Measurements from ENCODE around the gene NHSL1.

NHSL1 gene, protein sequence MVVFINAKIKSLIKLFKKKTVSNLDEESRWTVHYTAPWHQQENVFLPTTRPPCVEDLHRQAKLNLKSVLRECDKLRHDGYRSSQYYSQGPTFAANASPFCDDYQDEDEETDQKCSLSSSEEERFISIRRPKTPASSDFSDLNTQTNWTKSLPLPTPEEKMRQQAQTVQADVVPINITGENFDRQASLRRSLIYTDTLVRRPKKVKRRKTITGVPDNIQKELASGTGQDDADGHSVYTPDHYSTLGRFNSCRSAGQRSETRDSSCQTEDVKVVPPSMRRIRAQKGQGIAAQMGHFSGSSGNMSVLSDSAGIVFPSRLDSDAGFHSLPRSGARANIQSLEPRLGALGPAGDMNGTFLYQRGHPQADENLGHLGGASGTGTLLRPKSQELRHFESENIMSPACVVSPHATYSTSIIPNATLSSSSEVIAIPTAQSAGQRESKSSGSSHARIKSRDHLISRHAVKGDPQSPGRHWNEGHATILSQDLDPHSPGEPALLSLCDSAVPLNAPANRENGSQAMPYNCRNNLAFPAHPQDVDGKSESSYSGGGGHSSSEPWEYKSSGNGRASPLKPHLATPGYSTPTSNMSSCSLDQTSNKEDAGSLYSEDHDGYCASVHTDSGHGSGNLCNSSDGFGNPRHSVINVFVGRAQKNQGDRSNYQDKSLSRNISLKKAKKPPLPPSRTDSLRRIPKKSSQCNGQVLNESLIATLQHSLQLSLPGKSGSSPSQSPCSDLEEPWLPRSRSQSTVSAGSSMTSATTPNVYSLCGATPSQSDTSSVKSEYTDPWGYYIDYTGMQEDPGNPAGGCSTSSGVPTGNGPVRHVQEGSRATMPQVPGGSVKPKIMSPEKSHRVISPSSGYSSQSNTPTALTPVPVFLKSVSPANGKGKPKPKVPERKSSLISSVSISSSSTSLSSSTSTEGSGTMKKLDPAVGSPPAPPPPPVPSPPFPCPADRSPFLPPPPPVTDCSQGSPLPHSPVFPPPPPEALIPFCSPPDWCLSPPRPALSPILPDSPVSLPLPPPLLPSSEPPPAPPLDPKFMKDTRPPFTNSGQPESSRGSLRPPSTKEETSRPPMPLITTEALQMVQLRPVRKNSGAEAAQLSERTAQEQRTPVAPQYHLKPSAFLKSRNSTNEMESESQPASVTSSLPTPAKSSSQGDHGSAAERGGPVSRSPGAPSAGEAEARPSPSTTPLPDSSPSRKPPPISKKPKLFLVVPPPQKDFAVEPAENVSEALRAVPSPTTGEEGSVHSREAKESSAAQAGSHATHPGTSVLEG (N-terminal part only)

DNA sequence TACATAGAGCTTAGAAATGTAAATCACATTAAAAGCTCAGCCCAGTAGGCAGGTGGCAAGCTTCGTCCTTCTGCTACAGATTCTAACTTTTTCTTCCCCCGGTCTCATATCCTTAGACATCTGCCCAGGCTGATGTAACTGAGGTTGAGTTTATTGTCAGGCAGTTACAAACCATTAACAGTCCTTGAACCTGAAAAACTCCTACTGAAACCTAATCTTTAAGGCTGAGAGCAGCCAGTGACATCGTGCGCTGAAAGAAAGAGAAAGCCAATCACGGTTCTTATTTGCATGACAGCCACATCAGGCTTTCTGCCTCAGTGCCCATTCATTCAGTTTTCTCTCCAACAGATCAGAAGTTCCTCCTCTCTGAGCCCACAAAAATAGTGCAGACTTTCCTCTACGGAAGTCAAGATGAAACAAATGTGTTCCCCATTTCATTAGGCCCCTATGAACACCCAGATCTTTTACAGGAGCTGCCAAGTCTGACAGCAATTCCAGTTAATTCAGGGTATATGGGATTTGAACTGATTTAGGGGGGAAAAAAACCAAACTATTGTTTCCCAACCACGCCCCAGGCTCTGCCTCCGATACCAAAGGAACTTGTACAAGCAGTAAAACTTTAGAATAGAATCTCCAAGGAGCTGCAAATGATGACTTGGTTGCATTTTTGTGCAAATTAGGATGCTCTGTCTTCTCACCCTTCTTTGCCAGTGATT is at the start of gene NHSL1:
Gene NHSL1, minus strand, starts transcription at position 192 of the 716 bp plus-strand sequence. CDS start 204 bp downstream, outside the sequence.
- DNase-seq: no peak

DNA sequence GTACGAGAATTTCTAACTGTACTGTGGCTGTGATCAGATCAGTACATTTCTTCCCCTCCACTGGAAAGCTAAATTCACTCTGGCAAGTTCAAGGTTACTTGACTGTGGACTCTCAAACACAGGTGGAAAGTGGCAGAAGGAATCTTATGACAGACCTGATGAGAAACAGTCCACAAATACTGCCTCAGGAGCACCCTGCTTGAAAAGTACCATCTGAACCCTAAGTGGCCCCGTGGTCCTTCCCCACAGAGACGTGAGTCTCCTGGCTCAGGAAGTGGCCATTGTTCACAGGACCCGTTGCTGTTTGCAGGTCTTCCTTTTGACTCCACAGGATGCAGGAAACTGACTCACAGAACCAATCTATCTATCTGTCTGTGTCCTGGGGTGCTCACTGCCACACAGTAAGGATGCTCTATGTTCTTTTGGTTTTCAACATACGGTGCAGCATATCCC is 47.5 kb upstream of the NHSL1 start:
- DNase-seq: no peak

- DNase-seq: no peak
Observed at GRCh38 chr6:138545621-138545980, 46.3 kb upstream of the NHSL1 start.

DNA sequence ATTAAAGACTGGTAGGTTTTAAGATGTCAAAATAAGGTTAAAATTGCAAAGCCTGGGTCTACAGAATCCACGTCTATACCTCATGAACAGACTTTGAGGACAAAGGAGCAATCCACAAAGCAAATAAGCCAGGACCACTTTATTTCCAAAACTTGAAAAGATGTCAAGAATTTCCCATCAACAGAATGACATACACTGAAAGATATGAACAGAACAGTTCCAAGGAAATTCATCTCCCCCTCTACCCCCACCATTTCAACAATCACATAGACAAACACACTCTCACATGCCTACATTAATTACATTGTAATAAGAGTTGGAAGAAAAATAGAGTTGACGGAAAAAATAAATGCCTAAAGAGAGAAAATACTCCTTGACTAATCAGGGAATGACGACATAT is 45.2 kb upstream of the NHSL1 start:
- no peak for DNase-seq

DNA sequence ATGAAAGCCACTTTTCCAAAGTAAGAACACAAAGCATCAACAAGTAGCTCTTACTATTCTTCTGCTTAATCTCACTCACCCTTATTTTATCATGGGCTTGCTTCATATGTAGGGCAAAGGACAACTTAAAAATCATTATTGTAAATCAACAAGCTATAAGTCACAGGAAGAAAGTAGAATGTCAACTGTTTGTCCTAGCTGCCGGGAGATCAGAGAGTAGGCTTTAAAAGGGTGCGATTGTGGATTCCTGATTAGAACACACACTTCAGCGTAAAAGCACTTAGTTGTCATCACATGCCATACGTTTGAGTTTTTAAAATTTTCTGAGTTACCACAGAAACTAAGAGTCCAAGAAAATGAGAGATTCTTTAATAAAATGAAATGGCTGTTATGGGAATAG is 44.4 kb upstream of the NHSL1 start:
- DNase-seq: no peak

GRCh38 chr6:138541823-138542481 is 42.7 kb upstream of the NHSL1 start:
- DNase-seq: no peak

- DNase-seq: no peak
Observed at GRCh38 chr6:138540468-138540867, 41.2 kb upstream of the NHSL1 start.

GRCh38 chr6:138539876-138540275 is 40.6 kb upstream of the NHSL1 start:
- DNase-seq: no peak

DNA sequence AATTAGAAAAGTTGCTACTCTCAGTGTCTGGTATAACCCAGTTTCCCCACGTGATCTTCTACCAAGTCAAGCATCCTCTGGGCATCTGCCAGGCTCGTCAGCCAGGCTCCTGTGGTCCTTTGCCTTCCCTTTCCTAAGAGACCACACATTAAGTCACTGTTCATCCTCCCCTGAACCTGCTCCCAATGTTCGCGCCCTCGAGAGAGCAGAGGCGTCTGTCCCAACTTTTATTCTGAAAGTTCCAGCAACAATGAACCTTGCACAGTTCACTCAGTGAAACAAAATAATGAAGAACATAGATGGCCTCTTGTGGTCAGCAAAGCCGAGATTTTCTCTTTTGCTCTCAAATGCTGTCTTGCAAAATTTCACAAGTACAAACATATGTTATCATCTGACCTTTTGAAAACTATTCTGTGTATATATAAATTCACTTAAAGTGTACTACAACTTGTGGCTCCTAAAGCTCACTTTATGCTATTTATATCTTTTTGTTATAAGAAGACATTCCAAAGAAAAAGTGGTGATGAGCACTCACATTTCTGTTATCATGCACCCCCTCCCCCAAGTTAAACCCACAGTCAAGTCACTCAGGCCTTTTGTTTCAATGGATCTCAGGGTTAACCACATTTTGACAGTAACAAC is 39.2 kb upstream of the NHSL1 start:
- DNase-seq: no peak

DNA sequence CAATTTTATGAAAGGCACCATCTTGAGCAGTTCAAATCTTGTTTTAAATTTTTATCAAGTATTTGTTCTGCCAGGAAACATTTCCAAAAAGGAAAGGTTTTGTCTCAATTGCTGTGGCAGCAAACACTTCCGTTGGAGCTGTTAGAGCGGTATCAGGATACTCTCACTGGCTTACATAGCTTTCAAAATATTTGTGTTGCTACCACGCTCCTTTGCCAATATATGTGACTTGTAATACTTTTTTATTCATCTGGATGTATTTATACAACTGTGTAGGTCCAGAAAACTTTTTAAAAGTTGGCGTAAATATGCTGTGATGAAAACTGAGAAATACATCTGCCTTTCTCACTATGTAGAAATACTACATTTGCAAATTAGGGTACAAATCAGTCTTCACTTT is 37.8 kb upstream of the NHSL1 start:
- DNase-seq: no peak

DNA sequence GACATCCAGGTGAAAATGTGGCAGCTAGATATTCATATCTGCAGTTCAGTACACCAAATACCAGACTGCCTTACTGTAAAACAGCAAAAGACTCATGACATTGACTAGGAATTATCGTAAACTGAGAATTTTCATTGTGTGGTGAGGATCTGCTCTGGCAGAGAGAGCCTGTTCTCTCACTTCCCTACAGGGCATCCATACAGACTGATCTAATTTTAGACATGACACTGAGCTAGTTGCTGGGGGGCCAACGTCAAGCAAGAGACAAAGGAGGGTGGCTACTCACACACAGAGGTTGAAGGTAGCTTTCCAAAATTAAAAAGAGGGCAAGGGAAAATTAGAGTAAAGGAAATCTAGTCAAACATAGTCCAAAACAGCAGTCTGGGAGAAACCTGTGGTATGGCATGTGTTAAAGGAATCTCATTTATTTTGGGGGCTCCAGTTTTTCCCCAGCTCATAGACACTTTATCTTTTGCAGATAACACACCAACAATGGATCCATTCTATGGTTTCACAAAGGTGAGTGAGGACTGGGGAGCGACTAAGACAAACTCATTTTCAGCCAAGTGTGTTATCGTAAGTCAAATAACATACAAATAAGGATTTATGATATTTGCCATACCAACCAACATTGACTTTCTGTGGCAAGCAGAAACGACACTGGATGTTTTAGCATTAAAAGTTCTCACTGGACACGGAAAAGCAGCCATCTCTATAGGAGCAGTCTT is 36.6 kb upstream of the NHSL1 start:
- no peak for DNase-seq

GRCh38 chr6:138533667-138534066 is 34.4 kb upstream of the NHSL1 start:
- DNase-seq: no peak

- DNase-seq: no peak
Observed at GRCh38 chr6:138531387-138531786, 32.1 kb upstream of the NHSL1 start.

- no peak for DNase-seq
Observed at GRCh38 chr6:138529478-138529877, 30.2 kb upstream of the NHSL1 start.

- no peak for DNase-seq
Observed at GRCh38 chr6:138528956-138529355, 29.7 kb upstream of the NHSL1 start.

DNA sequence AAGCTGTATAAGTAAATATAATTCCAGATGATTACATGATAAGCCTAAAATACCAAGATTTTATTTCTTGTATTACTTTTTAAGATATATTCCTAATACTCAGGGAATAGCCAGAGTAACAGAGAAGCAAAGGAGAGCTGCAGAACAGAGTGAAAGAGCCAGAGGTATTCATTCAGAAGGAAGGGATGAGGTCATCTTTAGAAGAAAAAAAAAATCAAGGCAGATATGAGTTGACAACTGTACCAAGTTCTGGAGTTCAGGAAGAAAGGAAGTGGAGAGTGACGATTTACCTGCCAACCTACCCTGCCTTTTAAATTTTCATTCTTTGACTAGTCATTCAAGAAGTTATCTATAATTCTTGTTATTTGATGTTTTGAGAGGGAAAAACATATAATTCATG is 28.8 kb upstream of the NHSL1 start:
- no peak for DNase-seq

DNA sequence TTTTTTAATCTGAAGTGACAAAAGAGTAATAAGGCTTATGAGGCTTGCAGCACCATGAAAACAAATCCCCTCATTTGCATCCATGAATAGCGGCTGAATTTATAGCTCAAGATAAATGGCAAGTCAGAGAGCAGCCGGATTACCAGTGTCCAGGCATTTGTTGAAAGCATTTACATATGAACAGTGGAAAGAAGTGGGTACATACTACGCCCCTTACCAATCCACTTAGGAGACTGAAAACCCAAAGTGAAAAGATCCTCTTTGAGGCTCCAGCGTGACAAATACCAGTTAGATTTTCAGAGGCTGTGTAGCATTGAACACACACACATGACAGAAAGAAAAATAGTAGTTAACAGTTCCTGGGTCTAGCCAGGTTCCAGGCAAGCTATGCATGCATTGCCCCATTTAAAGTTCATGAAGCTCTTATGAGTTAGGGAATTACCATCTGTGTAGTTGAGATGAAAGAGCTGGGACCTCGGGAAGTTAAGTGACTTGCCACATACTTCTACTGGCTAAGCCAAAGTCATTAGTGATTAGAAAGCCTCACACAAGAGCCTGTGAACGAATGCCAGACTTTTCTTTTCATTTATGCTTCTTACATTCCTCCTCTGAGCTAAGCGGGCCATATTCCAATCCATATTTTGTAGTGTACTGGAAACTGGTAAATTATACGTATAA is 28.3 kb upstream of the NHSL1 start:
- no peak for DNase-seq

GRCh38 chr6:138526822-138527235 is 27.5 kb upstream of the NHSL1 start:
- DNase-seq: no peak

DNA sequence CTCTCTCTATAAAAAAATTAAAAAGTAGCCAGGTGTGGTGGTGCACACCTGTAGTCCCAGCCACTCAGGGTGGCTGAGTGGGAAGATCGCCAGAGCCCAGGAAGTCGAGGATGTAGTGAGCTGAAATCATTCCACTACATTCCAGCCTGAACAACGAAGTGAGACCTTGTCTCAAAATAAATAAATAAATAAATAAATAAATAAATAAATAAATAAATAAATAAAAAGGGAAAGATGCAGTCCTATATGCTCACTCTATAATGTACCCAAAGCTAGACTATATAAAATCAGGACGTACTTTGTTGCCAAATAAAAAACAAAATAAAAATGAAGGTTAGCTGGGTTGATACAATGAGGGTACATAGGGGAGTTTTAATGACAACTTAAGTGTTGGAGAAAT is 26.1 kb upstream of the NHSL1 start:
- no peak for DNase-seq

DNA sequence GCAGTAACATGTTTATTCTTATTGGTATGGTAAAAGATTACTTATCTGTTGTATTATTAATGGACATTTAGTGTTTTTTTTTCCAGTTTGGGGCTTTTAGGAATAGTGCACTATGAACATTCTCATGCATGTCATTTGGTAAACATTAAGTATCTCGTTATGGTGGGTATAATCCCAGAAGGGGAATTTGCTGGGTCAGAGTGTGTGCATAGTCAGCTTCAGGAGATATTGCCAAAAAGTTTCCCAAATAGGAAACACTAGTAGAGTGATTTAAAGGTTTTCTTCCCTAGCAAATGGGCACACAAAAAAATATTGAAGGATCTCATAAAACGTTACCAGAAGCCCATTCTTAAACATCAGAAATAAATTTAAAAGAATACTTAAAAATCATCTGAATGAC is 25.2 kb upstream of the NHSL1 start:
- DNase-seq: no peak
